ENCODE data around the gene GATC.

GATC gene

GRCh38 chr12:120403869-120404268, 42.4 kb upstream of the GATC start:
- no peak for TF ChIP-seq CTCF (IDR thresholded peaks at IDR 0.05; ENCODE audit: poor library complexity, severe bottlenecking)
- no peaks in the 10 kb centered on the region for H3K36me3 ChIP-seq (ENCODE audit: low read depth)
- no peak for DNase-seq (ENCODE audit: low spot score)

GRCh38 chr12:120404271-120404670, 42.0 kb upstream of the GATC start:
- H3K36me3 ChIP-seq (ENCODE audit: low read depth): no peaks in the 10 kb centered on the region
- DNase-seq (ENCODE audit: low spot score): no peak
- H3K27ac ChIP-seq (ENCODE audit: poor library complexity, severe bottlenecking): no peak overlapping the region
- ATAC-seq (ENCODE audit: low read depth): no peak
- no peaks in the 10 kb centered on the region for H3K9me3 ChIP-seq (ENCODE audit: severe bottlenecking)
- no peak overlapping the region for H3K4me3 ChIP-seq (ENCODE audit: severe bottlenecking)
- no peak for TF ChIP-seq CTCF (IDR thresholded peaks at IDR 0.05; ENCODE audit: poor library complexity, severe bottlenecking)
- H3K4me1 ChIP-seq (ENCODE audit: insufficient read depth, poor library complexity, severe bottlenecking): no peaks in the 10 kb centered on the region
- H3K27me3 ChIP-seq (ENCODE audit: insufficient read depth, poor library complexity, severe bottlenecking): no peaks in the 10 kb centered on the region

More at GRCh38 chr12:120403869-120404268, 42.4 kb upstream of the GATC start:
- H3K4me3 ChIP-seq (ENCODE audit: severe bottlenecking): no peak overlapping the region
- no peak for ATAC-seq (ENCODE audit: low read depth)
- no peaks in the 10 kb centered on the region for H3K9me3 ChIP-seq (ENCODE audit: severe bottlenecking)
- no peaks in the 10 kb centered on the region for H3K27me3 ChIP-seq (ENCODE audit: insufficient read depth, poor library complexity, severe bottlenecking)
- no peak overlapping the region for H3K27ac ChIP-seq (ENCODE audit: poor library complexity, severe bottlenecking)
- H3K4me1 ChIP-seq (ENCODE audit: insufficient read depth, poor library complexity, severe bottlenecking): no peaks in the 10 kb centered on the region

- no peak overlapping the region for H3K27ac ChIP-seq (ENCODE audit: poor library complexity, severe bottlenecking)
- H3K27me3 ChIP-seq (ENCODE audit: insufficient read depth, poor library complexity, severe bottlenecking): no peaks in the 10 kb centered on the region
- H3K4me3 ChIP-seq (ENCODE audit: severe bottlenecking): no peak overlapping the region
- H3K9me3 ChIP-seq (ENCODE audit: severe bottlenecking): no peaks in the 10 kb centered on the region
- no peak for ATAC-seq (ENCODE audit: low read depth)
- no peaks in the 10 kb centered on the region for H3K4me1 ChIP-seq (ENCODE audit: insufficient read depth, poor library complexity, severe bottlenecking)
- no peaks in the 10 kb centered on the region for H3K36me3 ChIP-seq (ENCODE audit: low read depth)
- no peak for DNase-seq (ENCODE audit: low spot score)
- no peak for TF ChIP-seq CTCF (IDR thresholded peaks at IDR 0.05; ENCODE audit: poor library complexity, severe bottlenecking)
These were observed 40.2 kb upstream of the GATC start for GRCh38 chr12:120406069-120406468.

- no peak for ATAC-seq (ENCODE audit: low read depth)
- TF ChIP-seq CTCF (IDR thresholded peaks at IDR 0.05; ENCODE audit: poor library complexity, severe bottlenecking): no peak
These were observed 39.7 kb upstream of the GATC start for GRCh38 chr12:120406553-120406952.

GRCh38 chr12:120408771-120409170, 37.5 kb upstream of the GATC start:
- H3K9me3 ChIP-seq (ENCODE audit: severe bottlenecking): no peaks in the 10 kb centered on the region
- ATAC-seq (ENCODE audit: low read depth): no peak

More at GRCh38 chr12:120406553-120406952, 39.7 kb upstream of the GATC start:
- no peaks in the 10 kb centered on the region for H3K4me1 ChIP-seq (ENCODE audit: insufficient read depth, poor library complexity, severe bottlenecking)
- no peaks in the 10 kb centered on the region for H3K27me3 ChIP-seq (ENCODE audit: insufficient read depth, poor library complexity, severe bottlenecking)
- no peak overlapping the region for H3K4me3 ChIP-seq (ENCODE audit: severe bottlenecking)
- no peak for DNase-seq (ENCODE audit: low spot score)
- H3K36me3 ChIP-seq (ENCODE audit: low read depth): no peaks in the 10 kb centered on the region
- H3K9me3 ChIP-seq (ENCODE audit: severe bottlenecking): no peaks in the 10 kb centered on the region
- no peak overlapping the region for H3K27ac ChIP-seq (ENCODE audit: poor library complexity, severe bottlenecking)

More at GRCh38 chr12:120408771-120409170, 37.5 kb upstream of the GATC start:
- H3K27me3 ChIP-seq (ENCODE audit: insufficient read depth, poor library complexity, severe bottlenecking): no peaks in the 10 kb centered on the region
- no peaks in the 10 kb centered on the region for H3K4me1 ChIP-seq (ENCODE audit: insufficient read depth, poor library complexity, severe bottlenecking)
- H3K27ac ChIP-seq (ENCODE audit: poor library complexity, severe bottlenecking): no peak overlapping the region
- no peak for TF ChIP-seq CTCF (IDR thresholded peaks at IDR 0.05; ENCODE audit: poor library complexity, severe bottlenecking)
- no peak overlapping the region for H3K4me3 ChIP-seq (ENCODE audit: severe bottlenecking)
- no peak for DNase-seq (ENCODE audit: low spot score)
- H3K36me3 ChIP-seq (ENCODE audit: low read depth): no peaks in the 10 kb centered on the region
